GM13977 (cell line): Measurements from ENCODE around the gene USP12.

Source experiments
- DNase-seq: peaks from one replicate; pipeline ENCODE4 v3.0.0; 2012; ENCODE audit warnings: low spot score
- in situ Hi-C: fragments of 300-500 bp; cut with MboI; formaldehyde crosslinking; loops from one replicate; pipeline ENCODE4 v1.12.0; 2022; ENCODE audit warnings: low sequenced_read_pairs, low pct_unique_long_range_greater_than_20kb, mixed read lengths, inconsistent platforms; ENCODE audit not compliant: unreplicated experiment
- TF ChIP-seq, protein P1 (sequence below): IDR thresholded peaks from 2 replicates; pipeline ENCODE4 v1.5.1; 2012; ENCODE audit warnings: mild to moderate bottlenecking, control low read depth; ENCODE audit not compliant: insufficient read depth; ENCODE audit errors: extremely low read depth, missing control alignments

USP12 gene

DNA sequence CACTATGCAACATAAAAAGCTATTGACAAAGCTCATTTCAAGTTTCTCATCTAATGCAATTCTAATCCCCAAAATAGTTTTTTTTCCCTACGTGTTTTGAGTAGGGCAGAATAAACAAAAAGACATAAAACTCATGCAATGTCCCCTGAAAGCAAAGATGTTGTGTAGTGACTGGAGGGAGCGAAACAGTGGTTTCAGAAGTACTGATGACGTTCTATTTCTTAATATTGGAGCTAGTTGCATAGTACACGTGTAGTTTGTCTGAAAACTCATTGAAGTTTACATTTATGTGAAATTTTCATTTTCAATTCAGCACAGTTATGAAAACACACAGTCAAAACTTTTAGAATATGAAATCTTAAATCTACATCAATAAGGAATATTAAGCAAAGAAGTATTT is 31.6 kb downstream of the USP12 start:
- in situ Hi-C loops, result no loop called here
- no peak for DNase-seq
- TF ChIP-seq, protein P1, sequence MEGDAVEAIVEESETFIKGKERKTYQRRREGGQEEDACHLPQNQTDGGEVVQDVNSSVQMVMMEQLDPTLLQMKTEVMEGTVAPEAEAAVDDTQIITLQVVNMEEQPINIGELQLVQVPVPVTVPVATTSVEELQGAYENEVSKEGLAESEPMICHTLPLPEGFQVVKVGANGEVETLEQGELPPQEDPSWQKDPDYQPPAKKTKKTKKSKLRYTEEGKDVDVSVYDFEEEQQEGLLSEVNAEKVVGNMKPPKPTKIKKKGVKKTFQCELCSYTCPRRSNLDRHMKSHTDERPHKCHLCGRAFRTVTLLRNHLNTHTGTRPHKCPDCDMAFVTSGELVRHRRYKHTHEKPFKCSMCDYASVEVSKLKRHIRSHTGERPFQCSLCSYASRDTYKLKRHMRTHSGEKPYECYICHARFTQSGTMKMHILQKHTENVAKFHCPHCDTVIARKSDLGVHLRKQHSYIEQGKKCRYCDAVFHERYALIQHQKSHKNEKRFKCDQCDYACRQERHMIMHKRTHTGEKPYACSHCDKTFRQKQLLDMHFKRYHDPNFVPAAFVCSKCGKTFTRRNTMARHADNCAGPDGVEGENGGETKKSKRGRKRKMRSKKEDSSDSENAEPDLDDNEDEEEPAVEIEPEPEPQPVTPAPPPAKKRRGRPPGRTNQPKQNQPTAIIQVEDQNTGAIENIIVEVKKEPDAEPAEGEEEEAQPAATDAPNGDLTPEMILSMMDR, result no peak

DNA sequence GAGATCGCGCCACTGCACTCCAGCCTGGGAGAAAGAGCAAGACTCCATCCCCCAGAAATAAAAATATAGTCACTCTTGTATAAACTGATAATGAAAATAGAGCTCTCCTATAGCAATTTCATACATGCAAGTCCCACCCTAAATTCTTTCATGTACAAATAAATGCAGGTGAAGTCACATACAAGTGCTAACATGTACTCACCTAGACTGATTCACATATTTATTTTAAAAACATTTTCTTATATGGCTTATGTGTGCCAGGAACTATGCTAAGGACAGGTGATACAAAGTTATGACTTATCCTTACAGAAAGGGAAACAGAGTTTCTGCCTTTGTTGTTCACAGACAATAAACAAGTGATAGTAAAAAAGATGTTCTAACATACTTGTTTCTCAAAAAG is 32.0 kb downstream of the USP12 start:
- in situ Hi-C loops, result no loop called here
- no peak for DNase-seq
- TF ChIP-seq, protein P1, result no peak

DNA sequence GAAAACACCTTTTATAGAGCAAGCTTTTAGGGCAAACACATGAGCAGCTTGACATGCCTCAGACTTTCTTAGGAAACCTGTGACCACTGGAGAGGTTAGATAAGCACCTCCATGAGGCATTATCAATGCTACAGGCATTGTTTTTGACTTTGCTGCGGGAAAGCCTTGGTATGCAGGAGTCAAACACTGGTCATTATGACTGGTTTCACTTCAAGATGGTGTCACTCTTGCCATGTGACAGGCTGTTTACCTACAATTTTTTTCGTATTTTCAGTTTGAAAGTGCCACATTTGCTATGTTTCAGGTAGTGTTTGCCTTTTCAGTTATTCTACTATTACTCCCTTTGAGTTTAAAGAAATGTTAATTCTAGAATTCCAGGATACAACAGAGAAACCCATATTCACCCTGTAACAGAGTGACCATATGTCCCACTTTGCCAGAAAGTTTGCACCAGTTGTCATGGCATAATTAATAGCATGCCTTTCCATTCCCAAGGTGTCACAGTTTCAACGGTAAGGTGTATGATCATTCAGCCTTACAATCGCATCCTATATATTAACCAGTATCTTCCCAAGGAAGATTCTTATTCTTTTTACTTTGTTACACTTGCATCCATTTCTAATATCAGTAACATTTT is 33.0 kb downstream of the USP12 start:
- no peak for DNase-seq
- TF ChIP-seq, protein P1, result no peak
- in situ Hi-C loops, result no loop called here

DNA sequence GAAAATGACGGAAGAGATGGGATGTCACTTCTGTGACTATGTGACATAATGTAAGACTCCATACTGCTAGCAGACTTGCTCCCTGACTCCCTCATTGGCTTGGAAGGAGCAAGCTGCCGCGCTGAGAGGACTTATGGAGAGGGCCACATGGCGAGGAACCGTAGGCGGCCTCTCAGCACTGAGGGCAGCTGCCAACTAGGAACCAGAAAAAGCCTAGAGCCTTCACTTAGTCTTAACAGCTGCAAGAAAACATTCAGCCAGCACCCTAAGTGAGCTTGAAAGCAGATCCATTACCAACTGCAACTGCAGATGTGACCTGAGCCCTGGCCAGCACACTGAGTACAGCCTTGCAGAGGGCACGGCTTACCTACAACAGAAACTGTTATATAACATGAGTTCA is 33.9 kb downstream of the USP12 start:
- in situ Hi-C loops, result no loop called here
- no peak for DNase-seq
- TF ChIP-seq, protein P1, result no peak

DNA sequence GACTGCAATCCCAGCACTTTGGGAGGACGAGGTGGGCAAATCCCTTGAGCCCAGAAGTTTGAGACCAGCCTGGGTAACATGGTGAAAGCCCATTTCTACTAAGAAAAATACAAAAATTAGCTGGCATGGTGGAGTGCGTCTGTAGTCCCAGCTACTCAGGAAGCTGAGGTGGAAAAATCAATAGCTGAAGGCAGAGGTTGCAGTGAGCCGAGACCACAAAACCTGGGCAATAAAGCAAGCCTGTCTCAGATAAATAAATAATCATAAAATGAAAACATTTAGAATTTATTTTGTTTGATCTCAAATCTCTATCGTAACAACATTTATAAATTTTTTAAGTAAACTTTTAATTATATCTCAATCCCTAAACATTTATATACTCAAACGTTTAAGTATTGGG is 36.6 kb downstream of the USP12 start:
- in situ Hi-C loops, result no loop called here
- no peak for DNase-seq
- TF ChIP-seq, protein P1, result no peak

DNA sequence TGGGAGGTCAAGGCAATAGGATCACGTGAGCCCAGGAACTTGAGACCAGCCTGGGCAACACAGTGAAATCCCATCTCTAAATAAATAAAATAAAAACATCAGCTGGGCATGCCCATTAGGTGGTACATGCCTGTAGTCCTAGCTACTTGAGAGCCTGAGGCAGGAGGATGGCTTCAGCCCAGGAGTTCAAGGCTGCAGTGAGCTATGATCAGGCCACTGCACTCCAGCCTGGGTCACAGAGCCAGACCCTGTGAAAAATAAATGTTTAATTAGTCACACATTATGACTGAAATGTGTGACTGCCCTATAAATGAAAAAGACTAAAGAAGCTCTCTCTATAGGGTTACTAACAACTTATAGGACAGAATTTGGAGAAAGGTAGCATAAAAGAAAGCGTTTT is 37.7 kb downstream of the USP12 start:
- no peak for DNase-seq
- in situ Hi-C loops, result no loop called here
- TF ChIP-seq, protein P1, result no peak
